Spleen (tissue), 7 donors: ENCODE results near the gene ERI3.

Source experiments
- POLR2A ChIP-seq, 3 donors: fragments of 450-650 bp; IDR thresholded peaks; one replicate each; pipeline ENCODE4 v1.5.1; 2017; ENCODE audit warnings: antibody characterized with exemption in 3 of 3, mild to moderate bottlenecking in 1 of 3
- POLR2AphosphoS5 ChIP-seq, 3 donors: sonication (generic); formaldehyde crosslinking; IDR thresholded peaks; one replicate each; pipeline ENCODE4 v1.5.1; 2017; ENCODE audit warnings: antibody characterized with exemption in 3 of 3
- TF ChIP-seq, protein P1 (sequence below), 11 experiments: fragments of 200-600 bp in 7 of 11; fragments of 450-650 bp in 4 of 11; sonication (generic) in 4 of 11; IDR thresholded peaks in 8 of 11; conservative IDR thresholded peaks in 3 of 11; 1 replicate in 7 of 11; 2 replicates in 4 of 11; pipeline versions ENCODE4 v1.4.0 to v1.8.0; 2016 to 2021; ENCODE audit warnings: antibody characterized with exemption in 11 of 11, inconsistent platforms in 4 of 11, mild to moderate bottlenecking in 1 of 11
- donor health status: DM: no; HTN: no; CAD: no; lungs with moderate emphysema.
- donor health status: DM: no; HTN: no; CAD: no.
- donor health status: DM: no; HTN: no; CAD: no.

DNA sequence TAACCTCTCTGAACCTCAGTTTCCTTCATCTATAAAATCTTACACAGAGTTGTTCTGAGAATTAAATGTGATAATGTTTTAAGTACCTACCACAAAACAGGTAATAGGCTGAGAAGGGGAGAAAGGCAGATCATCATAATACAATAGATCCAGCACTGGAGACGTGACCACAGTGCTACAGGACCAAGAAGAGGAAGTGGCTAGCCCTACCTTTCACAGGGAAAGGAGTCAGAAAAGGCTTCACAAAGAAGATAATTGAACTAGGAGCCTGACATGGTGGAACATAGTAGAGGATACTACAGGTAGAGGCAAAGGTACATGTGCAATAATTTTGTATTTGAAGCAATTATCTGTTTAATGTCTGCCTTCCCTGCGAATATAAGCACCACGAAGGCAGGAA lies 45.1 kb downstream of the ERI3 start:
- TF ChIP-seq, protein P1, sequence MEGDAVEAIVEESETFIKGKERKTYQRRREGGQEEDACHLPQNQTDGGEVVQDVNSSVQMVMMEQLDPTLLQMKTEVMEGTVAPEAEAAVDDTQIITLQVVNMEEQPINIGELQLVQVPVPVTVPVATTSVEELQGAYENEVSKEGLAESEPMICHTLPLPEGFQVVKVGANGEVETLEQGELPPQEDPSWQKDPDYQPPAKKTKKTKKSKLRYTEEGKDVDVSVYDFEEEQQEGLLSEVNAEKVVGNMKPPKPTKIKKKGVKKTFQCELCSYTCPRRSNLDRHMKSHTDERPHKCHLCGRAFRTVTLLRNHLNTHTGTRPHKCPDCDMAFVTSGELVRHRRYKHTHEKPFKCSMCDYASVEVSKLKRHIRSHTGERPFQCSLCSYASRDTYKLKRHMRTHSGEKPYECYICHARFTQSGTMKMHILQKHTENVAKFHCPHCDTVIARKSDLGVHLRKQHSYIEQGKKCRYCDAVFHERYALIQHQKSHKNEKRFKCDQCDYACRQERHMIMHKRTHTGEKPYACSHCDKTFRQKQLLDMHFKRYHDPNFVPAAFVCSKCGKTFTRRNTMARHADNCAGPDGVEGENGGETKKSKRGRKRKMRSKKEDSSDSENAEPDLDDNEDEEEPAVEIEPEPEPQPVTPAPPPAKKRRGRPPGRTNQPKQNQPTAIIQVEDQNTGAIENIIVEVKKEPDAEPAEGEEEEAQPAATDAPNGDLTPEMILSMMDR (IDR thresholded peaks at IDR 0.05 in 8 of 11, conservative IDR thresholded peaks at IDR 0.05 in 3 of 11), result no peak
- TF ChIP-seq POLR2AphosphoS5 (IDR thresholded peaks at IDR 0.05), result no peak
- TF ChIP-seq POLR2A (IDR thresholded peaks at IDR 0.05), result no peak
